GM19193 (cell line): ENCODE data around the gene FER.

Source experiments
- POLR2A ChIP-seq: IDR thresholded peaks from 4 replicates; pipeline ENCODE4 v1.6.1; 2011; ENCODE audit not compliant: insufficient read depth, insufficient read length; ENCODE audit errors: extremely low read depth

The FER gene

DNA sequence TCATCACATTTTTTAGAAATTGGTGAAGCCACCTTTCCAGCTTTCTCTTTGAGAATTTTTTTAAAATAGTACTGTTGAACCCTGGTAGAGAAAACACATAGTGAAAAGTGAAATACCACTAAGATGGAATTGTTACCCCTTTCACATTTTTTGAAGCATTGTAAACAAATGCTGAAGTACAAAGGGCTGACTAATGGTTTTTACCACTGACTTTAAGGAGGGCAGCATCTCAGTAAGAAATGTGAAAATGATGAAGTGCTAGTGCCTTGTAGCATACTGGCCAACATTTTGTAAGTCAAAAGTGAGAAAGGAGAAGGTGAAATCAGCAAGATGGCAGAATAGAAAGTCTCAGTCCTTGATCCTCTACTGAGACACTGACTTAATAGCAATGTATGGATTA, 341.5 kb downstream of the FER start:
- TF ChIP-seq POLR2A = no peak

DNA sequence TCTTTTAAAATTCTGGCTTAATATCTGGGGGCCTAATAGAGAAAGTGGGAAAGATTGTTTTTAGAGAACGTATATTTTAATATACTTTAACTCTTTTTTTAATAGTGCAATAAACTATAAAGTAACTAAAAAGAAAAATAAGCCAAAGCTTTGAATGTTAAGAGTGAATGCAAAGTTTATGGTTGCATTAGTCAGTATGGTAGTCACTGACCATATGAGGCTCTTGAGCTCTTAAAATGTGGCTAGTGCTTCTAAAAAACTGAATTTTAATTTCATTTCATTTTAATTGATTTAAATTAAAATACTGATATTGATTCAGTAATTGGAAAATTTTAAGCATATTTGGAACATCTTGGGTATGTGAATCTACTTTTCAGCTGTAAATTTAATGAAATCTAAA, 351.4 kb downstream of the FER start:
- no peak for TF ChIP-seq POLR2A

DNA sequence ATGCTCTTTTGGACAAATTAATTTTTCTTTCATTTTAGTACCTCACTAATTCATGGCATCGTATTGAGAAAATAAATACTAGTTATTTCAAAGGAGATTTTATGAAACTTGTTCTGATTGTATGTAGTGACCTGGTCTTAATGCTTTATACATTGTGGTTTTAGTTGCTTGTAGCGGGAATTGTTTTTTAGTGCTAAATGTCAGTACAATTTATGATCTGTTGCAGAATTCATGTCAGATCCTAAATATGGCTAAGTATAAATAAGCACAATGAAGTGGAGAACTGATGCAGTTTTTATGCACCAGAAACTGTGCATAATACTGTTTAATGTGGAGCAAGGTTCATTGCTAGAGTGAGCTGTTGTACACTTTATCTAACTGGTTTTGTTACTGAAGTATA, 353.3 kb downstream of the FER start:
- no peak for TF ChIP-seq POLR2A

DNA sequence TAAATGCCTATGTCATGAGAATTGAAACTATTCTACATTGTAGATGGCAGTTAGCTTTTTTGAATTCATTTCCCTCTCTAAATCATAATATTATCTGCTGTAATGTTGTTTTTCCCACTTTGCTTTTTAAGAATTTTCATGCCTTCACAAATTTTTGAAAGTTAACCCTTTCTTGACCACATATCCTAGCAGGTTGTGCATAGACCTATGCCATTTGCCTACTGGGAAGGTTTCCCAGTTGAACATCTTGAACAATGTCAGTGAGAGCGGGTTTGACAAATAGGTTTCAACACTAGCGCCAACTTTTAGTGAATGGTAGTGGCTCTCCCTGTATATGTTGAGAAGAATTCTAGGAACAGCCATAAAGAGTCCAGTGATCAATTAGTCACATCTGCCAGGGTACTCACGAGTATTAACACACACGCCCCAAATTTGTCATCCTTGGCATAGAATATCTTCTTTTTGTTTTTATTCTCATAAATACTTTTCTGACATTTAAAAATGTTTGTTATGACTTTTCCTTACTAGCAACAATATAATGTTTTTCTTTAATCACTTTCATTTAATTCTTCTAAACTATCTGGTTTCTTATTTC, 354.5 kb downstream of the FER start:
- no peak for TF ChIP-seq POLR2A

DNA sequence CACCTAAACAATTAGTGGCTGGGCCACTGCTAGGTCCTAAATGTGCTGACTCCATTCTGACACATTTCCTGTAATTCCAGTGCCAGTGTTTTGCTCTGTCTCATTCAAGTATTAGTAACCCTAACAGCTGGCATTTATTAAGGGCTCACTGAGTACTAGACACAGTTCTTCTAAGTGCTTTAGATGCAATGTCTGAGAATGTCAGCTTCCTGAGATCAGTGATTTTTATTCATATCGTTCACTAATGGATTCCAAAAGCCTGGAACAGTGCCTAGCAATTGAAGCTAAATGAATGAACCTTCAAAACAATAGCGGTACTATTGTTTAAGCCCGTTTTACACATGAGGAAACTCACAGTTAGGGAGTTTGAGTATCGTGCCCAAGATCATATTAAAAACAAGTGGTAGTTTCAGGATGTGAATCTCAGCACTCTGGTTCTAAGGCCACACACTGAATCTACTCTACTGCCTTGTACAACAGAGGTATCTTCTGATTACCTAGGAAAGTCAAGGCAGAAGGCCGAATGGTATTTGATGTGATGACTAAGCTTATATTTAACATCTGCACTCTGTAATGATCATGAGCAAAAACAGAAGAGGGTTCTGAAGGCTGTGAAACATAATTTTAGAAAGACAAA, 358.1 kb downstream of the FER start:
- TF ChIP-seq POLR2A = no peak

DNA sequence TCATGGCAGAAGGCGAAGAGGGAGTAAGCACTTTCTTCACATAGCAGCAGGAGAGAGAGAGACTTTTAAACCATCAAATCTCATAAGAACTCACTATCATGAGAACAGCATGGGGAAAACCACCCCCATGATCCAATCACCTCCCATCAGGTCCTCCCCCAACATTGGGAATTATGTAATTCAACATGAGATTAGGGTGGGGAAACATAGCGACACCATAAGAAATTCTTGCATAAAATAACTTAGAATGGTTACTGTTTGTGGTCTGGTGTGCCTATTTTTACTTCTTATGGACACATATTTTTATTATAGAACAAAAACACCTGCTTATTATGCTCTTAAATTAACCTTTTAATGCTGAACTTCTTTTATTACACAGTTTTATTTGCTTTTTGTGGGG, 364.0 kb downstream of the FER start:
- no peak for TF ChIP-seq POLR2A

DNA sequence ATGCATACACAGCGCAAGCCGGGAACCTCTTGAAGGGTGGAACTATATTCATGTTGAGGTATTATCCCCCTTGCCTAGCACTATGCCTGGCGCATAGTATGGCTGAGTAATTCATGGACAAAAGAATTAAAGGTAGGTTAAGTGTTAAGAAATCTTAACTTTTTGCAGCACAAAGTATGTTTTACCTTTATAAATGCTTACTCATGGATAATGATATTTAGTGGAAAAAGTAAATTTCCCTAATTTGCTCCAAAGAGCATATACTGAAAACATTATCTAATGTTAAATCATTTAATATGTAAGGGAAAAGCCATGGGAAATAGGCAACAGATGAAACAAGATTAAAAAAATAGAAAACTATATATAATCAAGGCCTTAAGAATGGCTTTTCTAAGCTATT, 365.9 kb downstream of the FER start:
- TF ChIP-seq POLR2A = no peak

DNA sequence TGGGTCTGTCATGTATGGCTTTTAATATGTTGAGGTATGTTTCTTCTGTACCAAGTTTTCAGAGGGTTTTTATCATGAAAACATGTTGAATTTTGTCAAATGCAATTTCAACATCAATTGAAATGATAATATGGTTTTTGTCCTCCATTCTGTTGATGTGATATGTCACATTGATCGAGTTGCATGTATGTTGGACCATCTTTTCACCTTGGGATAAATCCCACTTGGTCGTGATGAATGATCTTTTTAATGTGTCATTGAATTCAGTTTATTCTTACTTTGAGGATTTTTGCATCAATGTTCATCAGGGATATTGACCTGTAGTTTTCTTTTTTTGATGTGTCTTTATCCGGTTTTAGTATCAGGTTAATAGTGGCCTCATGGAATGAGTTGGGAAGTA, 373.5 kb downstream of the FER start:
- TF ChIP-seq POLR2A = no peak

DNA sequence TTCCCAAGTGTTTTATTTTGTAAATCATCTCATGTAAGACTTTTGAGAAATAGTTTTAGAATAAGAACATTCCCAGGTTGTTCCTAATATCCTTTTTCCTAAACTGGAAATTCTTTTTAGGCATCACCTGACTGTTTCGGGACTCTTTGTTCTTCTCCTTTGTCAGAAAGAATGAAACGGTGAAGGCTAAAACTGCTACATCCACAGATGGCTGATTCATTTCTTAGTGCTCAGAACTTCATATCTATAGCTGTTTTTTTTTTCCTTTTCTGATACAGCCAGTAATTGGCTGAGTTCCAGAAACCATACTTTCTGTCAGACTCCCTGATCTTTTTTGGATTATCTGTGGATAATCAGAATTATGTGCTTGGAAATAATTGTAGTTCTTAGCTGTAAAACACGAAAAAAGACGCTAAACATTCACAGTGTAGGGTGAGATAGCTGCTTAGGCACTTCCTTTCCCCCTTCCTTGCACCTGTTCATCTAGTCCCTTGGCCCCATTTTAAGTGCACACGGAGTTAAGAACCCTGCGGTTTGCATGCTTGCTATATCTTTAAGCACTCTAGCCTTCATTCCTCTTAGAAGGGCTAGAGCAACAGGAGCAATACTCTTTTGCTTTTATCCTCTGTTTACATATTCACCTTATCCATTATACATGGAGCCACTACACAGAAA, 378.2 kb downstream of the FER start:
- no peak for TF ChIP-seq POLR2A

DNA sequence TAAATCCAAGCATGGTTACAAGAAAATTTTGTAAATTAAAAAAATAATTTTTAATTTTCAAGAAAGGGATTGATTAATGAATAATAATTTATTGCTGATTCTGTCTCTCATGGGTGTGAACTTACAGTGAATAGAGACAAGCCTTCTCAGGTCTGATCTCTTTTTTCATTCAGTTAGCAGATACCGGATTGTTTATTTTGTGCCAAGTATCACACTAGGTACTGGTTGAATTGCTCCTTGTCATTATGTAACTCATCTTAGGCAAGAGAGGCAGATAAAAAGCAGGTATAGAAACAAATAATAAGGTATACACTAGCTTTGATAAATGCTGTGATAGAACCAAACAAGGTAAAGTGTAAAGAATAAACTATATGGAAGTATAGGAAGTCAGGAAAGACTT, 378.8 kb downstream of the FER start:
- no peak for TF ChIP-seq POLR2A

DNA sequence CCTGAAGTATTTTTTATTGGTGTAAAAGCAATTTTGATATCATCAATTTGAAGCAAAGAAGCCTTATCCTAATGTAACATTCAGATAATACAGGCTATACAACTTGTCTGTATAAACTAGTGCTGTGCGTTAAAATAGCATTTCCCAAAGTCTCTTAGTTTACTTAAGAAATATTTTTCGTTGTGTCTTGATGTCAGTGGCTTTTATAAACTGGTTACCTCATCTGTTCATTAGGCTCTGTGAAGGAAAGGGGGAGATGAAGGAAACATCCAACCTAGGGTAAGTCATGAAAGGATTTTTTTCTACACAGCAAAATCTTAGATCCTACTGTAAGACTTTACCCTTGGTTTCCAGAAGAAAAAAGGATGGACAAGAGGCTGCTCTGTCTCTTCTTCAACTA, 389.2 kb downstream of the FER start:
- TF ChIP-seq POLR2A = no peak

DNA sequence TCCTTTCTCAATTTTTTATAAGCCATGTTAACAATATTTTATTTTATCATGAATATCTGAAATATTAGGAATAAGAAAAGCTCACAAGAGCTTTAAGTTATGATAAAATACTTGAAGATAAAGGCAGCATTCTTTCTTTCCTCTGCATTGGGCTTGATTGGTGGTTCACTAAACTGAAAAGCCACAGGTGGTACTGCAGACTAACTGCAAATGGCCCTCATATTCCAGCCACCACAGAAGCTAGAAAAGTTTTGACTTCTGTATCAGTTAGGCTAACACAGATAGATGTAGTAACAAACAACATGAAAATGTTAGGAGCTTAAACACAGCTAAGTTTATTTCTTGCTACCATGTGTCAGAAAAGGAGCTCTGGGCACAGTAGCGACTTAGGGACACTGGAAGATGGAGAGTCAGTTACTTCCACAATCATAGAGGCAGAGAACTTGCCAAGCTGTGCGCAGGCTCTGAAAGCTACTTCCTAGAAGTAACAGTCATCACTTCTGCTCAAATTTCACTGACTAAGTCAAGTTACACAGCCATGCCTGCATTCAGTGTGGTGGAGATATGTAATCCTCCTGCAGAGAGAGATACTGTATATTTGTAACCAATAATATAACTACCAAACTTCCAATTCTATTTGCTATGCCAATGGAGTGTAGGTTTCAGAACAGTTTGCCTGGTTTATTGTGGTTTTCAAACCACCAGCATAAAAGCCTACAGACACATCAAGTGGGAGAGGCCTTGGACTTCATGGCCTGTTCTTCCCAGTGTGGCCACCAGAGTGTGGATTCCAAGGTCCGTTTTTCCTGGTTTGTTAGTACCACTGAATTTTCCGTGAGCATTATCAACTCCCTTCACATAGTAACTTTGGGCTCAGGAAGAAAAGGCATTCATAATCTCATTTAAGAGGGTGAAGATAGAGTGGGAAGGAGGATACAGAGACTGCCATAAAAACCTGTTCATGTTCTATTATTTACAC, 393.8 kb downstream of the FER start:
- TF ChIP-seq POLR2A = no peak

DNA sequence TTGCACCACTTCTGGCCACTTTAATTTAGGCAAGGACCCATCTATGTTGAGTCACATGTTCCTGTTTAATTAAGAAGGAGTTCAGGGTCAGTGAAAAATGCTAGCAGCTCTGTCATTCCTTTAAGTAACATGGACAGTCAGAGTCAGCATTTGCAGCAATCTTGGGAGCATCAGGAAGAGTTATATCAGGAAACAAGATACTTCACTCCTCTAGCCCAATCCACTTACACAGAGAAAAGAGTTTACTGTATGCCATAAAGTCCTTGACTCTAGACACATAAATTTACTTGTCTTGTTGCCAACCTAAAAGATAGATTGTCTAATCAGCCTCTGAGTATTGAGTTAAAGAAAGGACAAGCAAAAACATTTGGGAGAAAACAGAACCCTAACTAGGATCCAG, 395.3 kb downstream of the FER start:
- TF ChIP-seq POLR2A = no peak

DNA sequence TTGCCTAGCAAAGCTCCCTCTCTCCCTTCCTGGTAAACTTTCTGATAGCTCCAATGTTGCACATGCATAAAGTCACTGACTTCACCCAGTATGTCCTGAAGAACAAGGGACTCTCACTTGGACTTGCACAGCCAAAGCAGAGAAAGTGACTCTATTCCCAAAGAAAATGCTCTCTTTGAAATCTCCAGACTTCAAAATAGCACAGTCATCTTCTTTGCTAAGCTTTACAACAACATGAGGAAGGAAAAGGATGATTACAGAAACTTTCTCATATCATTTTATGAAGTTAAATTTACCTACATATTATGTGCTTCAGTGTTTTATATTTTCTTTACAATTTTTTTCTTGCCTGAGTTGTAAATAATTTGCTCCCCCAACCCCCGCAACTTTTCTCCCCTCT, 397.4 kb downstream of the FER start:
- no peak for TF ChIP-seq POLR2A

DNA sequence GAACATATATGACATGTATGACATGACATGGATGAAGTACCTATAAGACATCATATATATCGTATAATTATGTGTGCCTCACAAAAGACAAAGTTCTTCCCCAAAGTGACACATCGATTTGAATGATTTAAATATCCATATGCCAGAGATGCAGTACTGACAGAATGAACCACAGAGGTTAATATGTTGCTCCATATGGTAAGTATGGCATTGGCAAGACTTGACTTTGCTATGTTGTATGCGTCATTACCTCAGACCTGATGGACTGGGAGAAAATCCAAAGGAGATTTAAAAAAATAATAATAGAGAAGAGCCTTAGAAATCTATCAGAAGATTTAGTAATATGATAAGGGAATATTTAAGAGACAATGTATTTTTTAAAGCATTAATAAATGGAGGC, 398.9 kb downstream of the FER start:
- TF ChIP-seq POLR2A = no peak

DNA sequence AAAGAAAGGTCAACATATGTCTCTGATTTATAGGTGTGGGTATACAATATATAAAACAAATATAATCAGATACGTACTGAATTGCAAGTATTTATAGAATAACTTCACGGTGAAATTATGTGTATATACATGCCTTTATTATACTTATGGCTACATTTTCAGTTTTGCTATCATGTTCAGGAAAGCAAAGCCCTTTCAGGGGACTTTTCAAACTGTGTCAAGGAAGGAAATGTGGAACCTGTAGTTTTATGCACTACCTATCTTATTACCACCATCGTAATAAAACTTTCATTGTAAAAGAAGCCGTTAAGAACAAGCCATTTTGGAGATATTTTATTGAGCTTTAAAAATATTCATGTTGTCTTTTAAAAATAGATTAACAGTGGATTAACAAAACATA, 404.9 kb downstream of the FER start:
- no peak for TF ChIP-seq POLR2A

DNA sequence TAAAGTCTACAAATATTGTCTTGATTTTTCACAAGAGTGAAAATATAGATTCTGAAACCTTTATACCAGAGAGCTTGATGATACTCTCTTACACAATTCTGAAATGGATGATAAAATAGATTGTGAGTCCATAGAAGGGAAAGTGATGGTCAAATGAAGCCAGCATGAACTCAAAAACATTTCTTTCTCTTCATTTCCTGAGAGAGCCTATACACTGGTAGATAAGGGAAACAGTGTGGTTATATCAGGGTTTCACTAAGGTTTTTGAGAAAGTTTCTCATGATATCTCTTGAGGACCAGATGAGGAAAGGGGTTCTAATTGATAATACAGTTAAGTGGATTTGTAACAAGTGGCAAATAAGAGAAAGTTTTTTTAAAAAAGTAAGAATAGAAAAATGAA, 407.9 kb downstream of the FER start:
- TF ChIP-seq POLR2A = no peak
